ENCODE measurements around the gene PRMT3. TPM values are rescaled to one million over a fixed set of nuclear protein-coding genes. Genes with fewer than 3 reads are reported as not detected.

Gene PRMT3
- total RNA-seq, 1 donor from 2014 or later, result 12.5 TPM

DNA sequence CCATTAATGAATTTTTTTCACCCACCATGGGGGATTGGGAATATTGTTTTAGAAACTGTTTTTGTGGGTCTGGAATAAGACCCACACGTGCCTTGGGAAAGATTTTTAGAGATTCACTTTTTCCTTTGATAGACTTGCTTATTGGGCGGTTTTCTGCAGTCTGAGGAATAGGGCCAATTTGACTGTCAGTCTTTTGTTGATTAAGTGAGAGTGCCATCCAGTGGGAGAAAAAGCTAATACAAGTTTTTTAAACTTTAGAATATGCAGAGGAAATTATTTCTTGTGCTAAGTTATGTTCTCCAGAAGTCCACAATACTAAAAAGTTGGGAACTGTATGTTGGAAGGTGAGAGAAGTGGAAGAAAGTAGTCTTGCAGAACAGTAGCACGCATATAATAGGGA lies 56.1 kb downstream of the PRMT3 start:
- no peak for DNase-seq (ENCODE audit: low read depth)
- TF ChIP-seq CTCF (conservative IDR thresholded peaks at IDR 0.05; ENCODE audit: low read depth, low read length), result peak; percentile 52
- H3K4me3 ChIP-seq (ENCODE audit: low read depth, low read length), result no peak overlapping the region

- no peak for TF ChIP-seq CTCF (conservative IDR thresholded peaks at IDR 0.05; ENCODE audit: low read depth, low read length)
- H3K4me3 ChIP-seq (ENCODE audit: low read depth, low read length), result no peak overlapping the region
- no peak for DNase-seq (ENCODE audit: low read depth)
Measured at GRCh38 chr11:20444535-20444934, 57.0 kb downstream of the PRMT3 start.

- no peak overlapping the region for H3K4me3 ChIP-seq (ENCODE audit: low read depth, low read length)
- no peak for DNase-seq (ENCODE audit: low read depth)
- TF ChIP-seq CTCF (conservative IDR thresholded peaks at IDR 0.05; ENCODE audit: low read depth, low read length), result no peak
Measured at GRCh38 chr11:20448834-20449233, 61.3 kb downstream of the PRMT3 start.

DNA sequence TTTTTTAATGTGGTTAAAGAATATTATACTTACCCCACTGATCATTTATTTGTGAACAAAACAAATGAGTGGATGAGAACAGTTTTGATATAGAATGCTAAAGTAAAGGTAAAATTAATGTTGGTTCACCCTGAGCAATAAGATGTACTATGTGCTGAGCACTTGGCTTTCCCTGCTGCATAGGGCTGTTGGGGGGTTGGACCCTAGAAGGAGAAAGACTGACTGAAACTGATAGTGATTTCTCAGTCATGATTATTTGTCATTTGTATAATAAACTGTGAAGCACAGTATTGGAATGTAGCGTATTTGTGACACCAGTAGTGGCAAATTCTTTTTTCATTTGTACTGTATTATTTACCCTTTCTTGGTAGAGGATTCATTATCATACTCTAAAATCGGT lies 63.3 kb downstream of the PRMT3 start:
- DNase-seq (ENCODE audit: low read depth), result no peak
- TF ChIP-seq CTCF (conservative IDR thresholded peaks at IDR 0.05; ENCODE audit: low read depth, low read length), result no peak
- H3K4me3 ChIP-seq (ENCODE audit: low read depth, low read length), result no peak overlapping the region

DNA sequence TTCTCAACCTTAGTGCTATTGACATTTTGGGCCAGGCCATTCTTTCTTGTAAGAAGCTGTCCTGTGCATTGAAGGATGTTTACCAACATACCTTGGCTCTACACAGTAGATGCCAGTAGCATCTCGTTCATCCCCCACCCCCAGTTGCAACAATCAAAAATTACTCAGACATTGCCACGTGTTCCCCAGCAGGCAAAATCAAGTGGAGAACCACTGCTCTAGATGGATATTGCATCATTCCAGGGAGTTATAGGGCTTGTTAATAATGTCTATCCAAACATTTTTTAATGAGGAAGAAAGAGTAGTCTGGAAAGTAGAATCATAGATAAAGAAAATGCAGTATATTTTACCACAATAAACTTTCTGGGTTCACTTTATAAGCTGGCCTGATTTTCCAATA lies 64.1 kb downstream of the PRMT3 start:
- DNase-seq (ENCODE audit: low read depth), result no peak

GRCh38 chr11:20452585-20452984 lies 65.1 kb downstream of the PRMT3 start:
- DNase-seq (ENCODE audit: low read depth), result no peak
- H3K4me3 ChIP-seq (ENCODE audit: low read depth, low read length), result no peak overlapping the region

More for the DNA sequence above, 64.1 kb downstream of the PRMT3 start:
- H3K4me3 ChIP-seq (ENCODE audit: low read depth, low read length), result no peak overlapping the region
- no peak for TF ChIP-seq CTCF (conservative IDR thresholded peaks at IDR 0.05; ENCODE audit: low read depth, low read length)

More at GRCh38 chr11:20452585-20452984, 65.1 kb downstream of the PRMT3 start:
- no peak for TF ChIP-seq CTCF (conservative IDR thresholded peaks at IDR 0.05; ENCODE audit: low read depth, low read length)
